Osteocyte (in vitro differentiated cells): ENCODE results near the gene TMOD1. TPM values are rescaled to one million over a fixed set of nuclear protein-coding genes. Genes with fewer than 3 reads are reported as not detected.

Source experiments
- DNase-seq: peaks from one replicate; pipeline ENCODE4 v3.0.0; 2021; ENCODE audit warnings: mixed read lengths; ENCODE audit not compliant: unreplicated experiment; ENCODE audit errors: extremely low spot score
- H3K27ac Mint-ChIP-seq: one replicate; pipeline ENCODE4 v1.8.0; 2021; ENCODE audit warnings: mild to moderate bottlenecking, mixed read lengths; ENCODE audit not compliant: unreplicated experiment
- H3K27me3 Mint-ChIP-seq: one replicate; pipeline ENCODE4 v1.8.0; 2021; ENCODE audit warnings: mixed read lengths; ENCODE audit not compliant: unreplicated experiment
- H3K36me3 Mint-ChIP-seq: one replicate; pipeline ENCODE4 v1.8.0; 2021; ENCODE audit warnings: mixed read lengths; ENCODE audit not compliant: unreplicated experiment
- H3K4me1 Mint-ChIP-seq: one replicate; pipeline ENCODE4 v1.8.0; 2021; ENCODE audit warnings: mixed read lengths; ENCODE audit not compliant: unreplicated experiment
- H3K4me3 Mint-ChIP-seq: one replicate; pipeline ENCODE4 v1.8.0; 2021; ENCODE audit warnings: mild to moderate bottlenecking, moderate library complexity, mixed read lengths; ENCODE audit not compliant: unreplicated experiment
- H3K9me3 Mint-ChIP-seq: one replicate; pipeline ENCODE4 v1.8.0; 2021; ENCODE audit warnings: mixed read lengths; ENCODE audit not compliant: unreplicated experiment
- CTCF ChIP-seq: fragments of 200-600 bp; sonication (generic); IDR thresholded peaks from 2 replicates; pipeline ENCODE4 v1.5.0; 2021; ENCODE audit warnings: antibody characterized with exemption, mild to moderate bottlenecking, moderate library complexity
- total RNA-seq: library from RNA; stranded (reverse); gene quantifications from 2 replicates; pipeline ENCODE4 v1.2.1, GENCODE V29; 2021

TMOD1 gene
- total RNA-seq, 1 donor from 2014 or later: not detected

DNA sequence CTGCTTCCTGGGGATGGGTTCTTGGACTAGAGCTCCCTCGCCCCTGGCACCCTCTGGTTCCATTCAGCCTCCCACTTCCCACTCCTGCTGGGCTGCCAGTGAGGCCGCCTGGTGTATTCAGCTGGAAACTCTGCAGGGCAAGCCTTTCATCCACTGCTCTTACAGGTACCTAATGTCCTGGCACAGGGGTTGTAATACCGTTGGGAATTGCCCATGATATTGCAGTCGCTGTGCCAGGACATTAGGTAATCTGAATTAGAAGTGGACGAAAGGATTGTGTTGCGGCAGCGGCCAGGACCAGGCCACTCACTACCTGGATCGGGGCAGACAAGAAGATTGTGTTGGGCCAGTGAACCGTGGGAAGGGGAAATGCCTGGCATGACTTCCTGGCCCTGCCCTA lies 13.1 kb downstream of the TMOD1 start:
- Mint-ChIP-seq H3K36me3 (no peaks in the 10 kb centered on the region), H3K27ac (no peak overlapping the region), H3K4me3 (no peak overlapping the region), H3K4me1 (no peaks in the 10 kb centered on the region), H3K27me3 (peaks cover 34% of the 10 kb centered on the region), H3K9me3 (no peaks in the 10 kb centered on the region)
- DNase-seq: no peak
- TF ChIP-seq CTCF: no peak

DNA sequence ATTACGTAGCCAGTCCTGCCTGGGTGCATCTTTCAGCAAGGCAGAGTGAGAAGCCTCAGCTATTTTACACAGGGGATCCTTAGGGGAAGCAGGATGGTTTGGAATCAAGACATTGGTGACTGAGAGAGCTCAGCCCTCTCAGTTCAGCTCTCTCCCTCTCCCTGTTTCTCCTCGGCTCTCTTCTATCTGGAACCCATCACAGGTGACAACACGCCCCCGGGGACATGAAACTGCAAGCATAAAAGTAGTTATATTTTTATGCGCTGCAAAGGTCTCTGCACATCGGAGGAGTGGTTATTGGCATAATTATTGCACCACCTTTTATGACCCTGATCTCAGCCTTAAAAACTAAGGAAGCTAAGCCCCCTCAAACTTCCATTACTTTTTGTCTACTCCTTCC lies 14.2 kb downstream of the TMOD1 start:
- TF ChIP-seq CTCF: no peak
- DNase-seq: no peak
- Mint-ChIP-seq H3K27ac (no peak overlapping the region), H3K36me3 (no peaks in the 10 kb centered on the region), H3K9me3 (no peaks in the 10 kb centered on the region), H3K4me1 (no peaks in the 10 kb centered on the region), H3K27me3 (peaks cover 39% of the 10 kb centered on the region), H3K4me3 (no peak overlapping the region)

DNA sequence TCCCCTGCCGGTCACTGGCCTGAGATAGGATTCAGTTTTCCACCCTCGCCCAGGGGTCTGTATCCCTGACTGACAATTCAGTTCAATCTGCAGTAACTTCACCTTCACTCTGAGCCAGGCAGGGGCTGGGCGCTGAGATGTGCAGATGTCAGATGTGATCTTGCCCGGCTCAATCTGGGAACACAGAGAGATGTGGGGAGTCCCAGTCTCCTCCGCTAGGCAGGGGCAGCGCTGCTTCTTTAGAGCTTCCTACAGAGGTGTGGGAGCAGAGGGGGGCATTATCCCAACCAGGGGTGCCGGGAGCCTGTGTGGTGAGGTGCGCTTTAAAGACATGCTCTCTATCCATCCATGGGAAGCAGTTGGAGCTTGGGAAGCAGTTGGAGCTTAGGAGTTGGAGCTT lies 14.6 kb downstream of the TMOD1 start:
- no peaks in the 10 kb centered on the region for H3K4me1 Mint-ChIP-seq
- H3K36me3 Mint-ChIP-seq: no peaks in the 10 kb centered on the region
- no peak overlapping the region for H3K4me3 Mint-ChIP-seq
- H3K27me3 Mint-ChIP-seq: peaks cover 43% of the 10 kb centered on the region
- H3K27ac Mint-ChIP-seq: no peak overlapping the region
- no peak for DNase-seq
- no peaks in the 10 kb centered on the region for H3K9me3 Mint-ChIP-seq
- TF ChIP-seq CTCF: no peak

GRCh38 chr9:97517331-97518089 lies 16.0 kb downstream of the TMOD1 start:
- no peak for DNase-seq
- H3K27ac Mint-ChIP-seq: no peak overlapping the region
- no peaks in the 10 kb centered on the region for H3K4me1 Mint-ChIP-seq
- no peaks in the 10 kb centered on the region for H3K36me3 Mint-ChIP-seq
- no peaks in the 10 kb centered on the region for H3K9me3 Mint-ChIP-seq
- no peak for TF ChIP-seq CTCF
- H3K4me3 Mint-ChIP-seq: no peak overlapping the region
- H3K27me3 Mint-ChIP-seq: peaks cover 46% of the 10 kb centered on the region

DNA sequence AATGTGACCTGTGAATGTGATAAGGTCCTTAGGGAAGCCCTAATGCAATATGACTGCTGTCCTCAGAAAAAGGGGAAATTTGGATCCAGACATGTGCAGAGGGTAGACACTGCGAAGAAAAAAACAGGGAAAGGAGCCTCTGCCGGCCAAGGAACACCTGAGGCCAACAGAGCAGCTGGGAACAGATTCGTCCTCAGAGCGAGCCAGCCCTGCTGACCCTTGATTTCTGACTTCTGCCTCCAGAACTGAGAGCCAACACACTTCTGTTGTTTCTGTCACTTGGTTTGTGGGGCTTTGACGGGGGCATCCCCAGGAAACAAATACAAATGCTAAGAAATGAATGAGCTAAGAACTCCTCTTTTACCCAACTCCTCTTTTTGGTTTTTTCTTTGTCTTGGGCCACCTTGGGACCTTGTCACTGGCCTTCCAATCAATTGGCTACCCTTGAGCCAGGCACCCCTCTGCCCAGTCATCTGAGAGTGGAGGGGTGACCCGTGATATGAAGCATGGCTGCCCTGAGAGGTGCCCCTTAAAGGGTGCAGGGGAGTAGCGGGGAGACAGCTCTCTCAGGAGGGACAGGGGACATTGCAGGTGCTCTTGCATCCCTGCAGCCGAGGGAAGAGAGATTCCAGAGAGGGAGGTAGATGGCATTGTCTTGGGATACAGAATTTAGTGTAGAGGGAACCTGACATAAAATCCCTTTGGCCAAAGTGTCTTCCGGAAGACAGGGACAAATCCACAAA lies 16.9 kb downstream of the TMOD1 start:
- H3K36me3 Mint-ChIP-seq: no peaks in the 10 kb centered on the region
- H3K27ac Mint-ChIP-seq: no peak overlapping the region
- peaks cover 43% of the 10 kb centered on the region for H3K27me3 Mint-ChIP-seq
- H3K4me1 Mint-ChIP-seq: no peaks in the 10 kb centered on the region
- no peak for TF ChIP-seq CTCF
- H3K9me3 Mint-ChIP-seq: no peaks in the 10 kb centered on the region
- DNase-seq: no peak
- no peak overlapping the region for H3K4me3 Mint-ChIP-seq
